Transverse colon (tissue), 4 donors: ENCODE results near the gene WNT7A. TPM values are rescaled to one million over a fixed set of nuclear protein-coding genes. Genes with fewer than 3 reads are reported as not detected.

ENCODE experiments used
- DNase-seq: peaks from one replicate; pipeline ENCODE4 v3.0.0-alpha.2; 2019
- H3K27ac ChIP-seq, 4 donors: fragments of 200-600 bp; sonication (generic); 2 replicates each; pipeline ENCODE4 v1.5.1; 2016 to 2018; ENCODE audit warnings: inconsistent platforms in 4 of 4
- H3K27me3 ChIP-seq: fragments of 200-600 bp; sonication (generic); 2 replicates; pipeline ENCODE4 v1.5.1; 2017; ENCODE audit warnings: inconsistent platforms
- H3K36me3 ChIP-seq, 4 donors: fragments of 200-600 bp; sonication (generic); 2 replicates each; pipeline ENCODE4 v1.5.1; 2017 to 2019; ENCODE audit warnings: inconsistent platforms in 4 of 4
- H3K4me1 ChIP-seq, 4 donors: fragments of 200-600 bp; sonication (generic); 2 replicates each; pipeline ENCODE4 v1.5.1; 2017 to 2020; ENCODE audit warnings: inconsistent platforms in 4 of 4
- H3K4me3 ChIP-seq, 4 donors: fragments of 200-600 bp; sonication (generic); 1 replicate in 1 of 4; 2 replicates in 3 of 4; pipeline versions ENCODE4 v1.5.1 to v1.6.1; 2017 to 2019; ENCODE audit warnings: inconsistent platforms in 4 of 4
- H3K9me3 ChIP-seq, 2 donors: fragments of 200-600 bp; sonication (generic); 2 replicates each; pipeline ENCODE4 v1.5.1; 2017 to 2019; ENCODE audit warnings: inconsistent platforms in 2 of 2
- CTCF ChIP-seq, 5 experiments: fragments of 200-600 bp in 3 of 5; fragments of 450-650 bp in 2 of 5; sonication (generic) in 3 of 5; IDR thresholded peaks; 1 replicate in 2 of 5; 2 replicates in 3 of 5; pipeline ENCODE4 v1.5.1; 2016 to 2017; ENCODE audit warnings: antibody characterized with exemption in 5 of 5, inconsistent platforms in 3 of 5, mild to moderate bottlenecking in 2 of 5, moderate library complexity in 1 of 5
- EP300 ChIP-seq: sonication (generic); formaldehyde crosslinking; IDR thresholded peaks from one replicate; pipeline ENCODE4 v1.6.1; 2017; ENCODE audit warnings: antibody characterized with exemption, low read depth
- POLR2A ChIP-seq: fragments of 450-650 bp; IDR thresholded peaks from one replicate; pipeline ENCODE4 v1.6.1; 2016; ENCODE audit warnings: antibody characterized with exemption, mild to moderate bottlenecking, moderate library complexity
- POLR2AphosphoS5 ChIP-seq, 3 donors: sonication (generic); formaldehyde crosslinking; IDR thresholded peaks; one replicate each; pipeline ENCODE4 v1.6.1; 2016; ENCODE audit warnings: antibody characterized with exemption in 3 of 3
- WGBS, 2 donors: methylation state at CpG; one replicate each; pipeline ENCODE4 v1.1.5; 2018; ENCODE audit warnings: low coverage in 1 of 2; 5-methylcytosine and 5-hydroxymethylcytosine counted together
- in situ Hi-C, 4 donors: fragments of 200-750 bp; cut with MboI; loops; one replicate each; pipeline versions ENCODE4 v1.15.0 to v1.15.1; 2017; ENCODE audit warnings: low sequenced_read_pairs in 3 of 4, low pct_ligation_motif_present in 1 of 4, low pct_unique_long_range_greater_than_20kb in 1 of 4
- intact Hi-C: fragments of 100-400 bp; cut with DNase I; formaldehyde crosslinking; loops from one replicate; pipeline ENCODE4 v1.15.1; 2023; ENCODE audit warnings: low total_unique reads
- total RNA-seq, 4 donors: library from RNA; depleted of rRNA; stranded (reverse); fragments of >200 nt; gene quantifications; one replicate each; pipeline ENCODE4 v1.1.0, GENCODE V29; 2016

The WNT7A gene
- total RNA-seq, 4 donors from 2014 or later = not detected

- no peak for DNase-seq
- WGBS, 2 donors = 69 to 86% methylated on average over 2 to 9 of the region's 9 CpGs
- Histone ChIP-seq H3K4me1 (no peaks in the 10 kb centered on the region), H3K27ac (no peak overlapping the region), H3K27me3 (peaks cover 16% of the 10 kb centered on the region), H3K36me3 (no peaks in the 10 kb centered on the region), H3K4me3 (no peak overlapping the region), H3K9me3 (no peaks in the 10 kb centered on the region)
- intact Hi-C loops (no loop called here), in situ Hi-C loops (no loop called here)
- TF ChIP-seq CTCF (IDR thresholded peaks at IDR 0.05) = no peak
- no peak for TF ChIP-seq EP300
- TF ChIP-seq POLR2AphosphoS5 (IDR thresholded peaks at IDR 0.05) = no peak
- no peak for TF ChIP-seq POLR2A
Measured at GRCh38 chr3:13788522-13789424, 91.1 kb downstream of the WNT7A start.

- no peak overlapping the region for H3K27ac ChIP-seq
- no peak overlapping the region for H3K4me3 ChIP-seq
- no peaks in the 10 kb centered on the region for H3K4me1 ChIP-seq
- no peaks in the 10 kb centered on the region for H3K36me3 ChIP-seq
- in situ Hi-C loops (no loop called here), intact Hi-C loops (no loop called here)
- WGBS, 2 donors = 57% methylated on average over 19 of the region's 19 CpGs; no CpG with 5 or more reads in 1 of the 2 donors
- H3K27me3 ChIP-seq = peaks cover 6% of the 10 kb centered on the region
- no peak for TF ChIP-seq POLR2A
- no peak for TF ChIP-seq EP300
- no peak for TF ChIP-seq POLR2AphosphoS5 (IDR thresholded peaks at IDR 0.05)
- no peak for TF ChIP-seq CTCF (IDR thresholded peaks at IDR 0.05)
- no peak for DNase-seq
- H3K9me3 ChIP-seq = no peaks in the 10 kb centered on the region
Measured at GRCh38 chr3:13787533-13788132, 92.2 kb downstream of the WNT7A start.

GRCh38 chr3:13786811-13787210 is 93.1 kb downstream of the WNT7A start:
- H3K4me1 ChIP-seq = no peaks in the 10 kb centered on the region
- TF ChIP-seq EP300 = no peak
- TF ChIP-seq CTCF (IDR thresholded peaks at IDR 0.05) = no peak
- TF ChIP-seq POLR2A = no peak
- no peak for TF ChIP-seq POLR2AphosphoS5 (IDR thresholded peaks at IDR 0.05)
- intact Hi-C loops (no loop called here), in situ Hi-C loops (no loop called here)
- 83% methylated on average over 10 of the region's 10 CpGs; no CpG with 5 or more reads in 1 of the 2 donors for WGBS, 2 donors
- no peaks in the 10 kb centered on the region for H3K36me3 ChIP-seq
- no peak overlapping the region for H3K27ac ChIP-seq
- H3K27me3 ChIP-seq = peaks cover 2% of the 10 kb centered on the region
- DNase-seq = no peak
- H3K4me3 ChIP-seq = no peak overlapping the region
- H3K9me3 ChIP-seq = no peaks in the 10 kb centered on the region

GRCh38 chr3:13785853-13786436 is 93.9 kb downstream of the WNT7A start:
- in situ Hi-C loops = no loop called here
- 82% methylated on average over 12 of the region's 13 CpGs; no CpG with 5 or more reads in 1 of the 2 donors for WGBS, 2 donors
- Histone ChIP-seq H3K27ac (no peak overlapping the region), H3K4me3 (no peak overlapping the region), H3K27me3 (peaks cover 2% of the 10 kb centered on the region), H3K36me3 (no peaks in the 10 kb centered on the region), H3K4me1 (no peaks in the 10 kb centered on the region), H3K9me3 (no peaks in the 10 kb centered on the region)
- no peak for DNase-seq
- intact Hi-C loops = no loop called here
- no peak for TF ChIP-seq EP300
